ENCODE measurements around the gene LRP8.

- no peak for TF ChIP-seq CTCF (IDR thresholded peaks at IDR 0.05; ENCODE audit: low read depth, low read length)
- TF ChIP-seq EZH2phosphoT487 (IDR thresholded peaks at IDR 0.05; ENCODE audit: low read depth) = no peak
These were observed 9.6 kb upstream of the LRP8 start for GRCh38 chr1:53337499-53337898.
